Hepatic stellate cell (primary cell): ENCODE measurements around the gene FCRL6.

Experiments
- DNase-seq: peaks from one replicate; pipeline ENCODE4 v3.0.0; 2011; ENCODE audit warnings: low spot score

The FCRL6 gene

GRCh38 chr1:159864262-159864661 is 62.1 kb downstream of the FCRL6 start:
- DNase-seq = no peak
